Measurements from ENCODE around the gene FBXO11.

Gene FBXO11

GRCh38 chr2:47897883-47898731 lies 8.2 kb downstream of the FBXO11 start:
- TF ChIP-seq TAF1 (IDR thresholded peaks at IDR 0.05; ENCODE audit: borderline replicate concordance, insufficient read depth, low read length): no peak
- no peak for TF ChIP-seq REST (IDR thresholded peaks at IDR 0.05; ENCODE audit: insufficient read depth in 1 of 2, low read depth in 2 of 2, low read length in 2 of 2)
- no peak for TF ChIP-seq FOXP2 (optimal IDR thresholded peaks at IDR 0.05; ENCODE audit: borderline replicate concordance, extremely low read depth, extremely low read length, insufficient read depth)
- TF ChIP-seq SIN3A (IDR thresholded peaks at IDR 0.05; ENCODE audit: borderline replicate concordance, insufficient read depth, low read length): no peak
- no peak for TF ChIP-seq POLR2AphosphoS5 (IDR thresholded peaks at IDR 0.05; ENCODE audit: low read depth, low read length)

GRCh38 chr2:47896450-47896968 lies 9.8 kb downstream of the FBXO11 start:
- TF ChIP-seq REST (IDR thresholded peaks at IDR 0.05; ENCODE audit: insufficient read depth in 1 of 2, low read depth in 2 of 2, low read length in 2 of 2) (no peak), SIN3A (IDR thresholded peaks at IDR 0.05; ENCODE audit: borderline replicate concordance, insufficient read depth, low read length) (no peak), POLR2AphosphoS5 (IDR thresholded peaks at IDR 0.05; ENCODE audit: low read depth, low read length) (no peak), TAF1 (IDR thresholded peaks at IDR 0.05; ENCODE audit: borderline replicate concordance, insufficient read depth, low read length) (no peak), FOXP2 (optimal IDR thresholded peaks at IDR 0.05; ENCODE audit: borderline replicate concordance, extremely low read depth, extremely low read length, insufficient read depth) (no peak)

GRCh38 chr2:47893771-47894170 lies 12.5 kb downstream of the FBXO11 start:
- TF ChIP-seq SIN3A (IDR thresholded peaks at IDR 0.05; ENCODE audit: borderline replicate concordance, insufficient read depth, low read length) (no peak), REST (IDR thresholded peaks at IDR 0.05; ENCODE audit: insufficient read depth in 1 of 2, low read depth in 2 of 2, low read length in 2 of 2) (no peak), FOXP2 (optimal IDR thresholded peaks at IDR 0.05; ENCODE audit: borderline replicate concordance, extremely low read depth, extremely low read length, insufficient read depth) (no peak), POLR2AphosphoS5 (IDR thresholded peaks at IDR 0.05; ENCODE audit: low read depth, low read length) (no peak), TAF1 (IDR thresholded peaks at IDR 0.05; ENCODE audit: borderline replicate concordance, insufficient read depth, low read length) (no peak)

- TF ChIP-seq REST (IDR thresholded peaks at IDR 0.05; ENCODE audit: insufficient read depth in 1 of 2, low read depth in 2 of 2, low read length in 2 of 2) (no peak), TAF1 (IDR thresholded peaks at IDR 0.05; ENCODE audit: borderline replicate concordance, insufficient read depth, low read length) (no peak), POLR2AphosphoS5 (IDR thresholded peaks at IDR 0.05; ENCODE audit: low read depth, low read length) (no peak)
These were observed 14.0 kb downstream of the FBXO11 start for GRCh38 chr2:47892338-47892730.
